Measurements from ENCODE around the gene TOB1. TPM values are rescaled to one million over a fixed set of nuclear protein-coding genes. Genes with fewer than 3 reads are reported as not detected.
A peak's percentile ranks its signal among the peaks of the same experiment; 100 is the strongest.
"Not testable (repeated sequence)": the region's sequence is repeated elsewhere in the genome, so short reads cannot be mapped to it uniquely, and the experiment has no call there.

TOB1 gene
- total and polyA plus RNA-seq, 2 experiments from 2014 or later, result 8.4 to 93.8 TPM

- in situ Hi-C loops (cut with MboI), result loop anchor here (5.0 kb wide), 1 partner anchor 95 kb away; no protein-coding TSS in a partner anchor
- 0 out of 2 replicates have a peak overlapping the region, but pooled peaks have one; percentile 3 for H3K9ac ChIP-seq
- peak; percentile 48 for DNase-seq
- H3K4me2 ChIP-seq (ENCODE audit: unreplicated experiment), result peak overlapping the region; percentile 9
- no peaks in the 10 kb centered on the region for H3K9me3 ChIP-seq (ENCODE audit: low read depth)
- H3K36me3 ChIP-seq (ENCODE audit: low read depth), result peaks cover 25% of the 10 kb centered on the region
- H3K4me1 ChIP-seq (ENCODE audit: insufficient read depth), result peaks cover 24% of the 10 kb centered on the region
- 62 to 64% methylated on average over 7 of the region's 7 CpGs for WGBS, 2 experiments (ENCODE audit: low coverage in 1 of 2, low lambda C conversion rate in 2 of 2, missing lambda C conversion rate in 2 of 2)
- H4K20me1 ChIP-seq (ENCODE audit: insufficient read depth), result peaks cover 15% of the 10 kb centered on the region; the same call in 1 of the 2 replicates
- H3F3A ChIP-seq (ENCODE audit: insufficient read depth), result peaks cover 33% of the 10 kb centered on the region
- no peaks in the 10 kb centered on the region for H3K27me3 ChIP-seq (replicated peaks; ENCODE audit: insufficient read depth)
- no peak overlapping the region for H2AFZ ChIP-seq
- no peak overlapping the region for H3K4me3 ChIP-seq
- no peaks in the 10 kb centered on the region for H3K9me2 ChIP-seq (ENCODE audit: insufficient read depth)
- TF ChIP-seq EZH2 (IDR thresholded peaks at IDR 0.05; ENCODE audit: insufficient read depth, poor library complexity, severe bottlenecking) (no peak), EZH2phosphoT487 (IDR thresholded peaks at IDR 0.05; ENCODE audit: insufficient read depth, low read depth) (no peak)
- H3K79me2 ChIP-seq (ENCODE audit: insufficient read depth), result peaks cover 48% of the 10 kb centered on the region
- H3K27ac ChIP-seq, result no peak overlapping the region
Observed at GRCh38 chr17:50861822-50862528, 4.2 kb downstream of the TOB1 start.

- Histone ChIP-seq H2AFZ (no peak overlapping the region), H3K4me3 (no peak overlapping the region), H3K36me3 (ENCODE audit: low read depth) (peaks cover 25% of the 10 kb centered on the region), H3K9me3 (ENCODE audit: low read depth) (no peaks in the 10 kb centered on the region), H3K27ac (no peak overlapping the region), H3K79me2 (ENCODE audit: insufficient read depth) (peaks cover 48% of the 10 kb centered on the region), H3K27me3 (replicated peaks; ENCODE audit: insufficient read depth) (no peaks in the 10 kb centered on the region), H3K4me1 (ENCODE audit: insufficient read depth) (peaks cover 24% of the 10 kb centered on the region), H3K4me2 (ENCODE audit: unreplicated experiment) (no peak overlapping the region), H3K9ac (no peak overlapping the region), H3K9me2 (ENCODE audit: insufficient read depth) (no peaks in the 10 kb centered on the region), H3F3A (ENCODE audit: insufficient read depth) (peaks cover 33% of the 10 kb centered on the region), H4K20me1 (ENCODE audit: insufficient read depth) (peaks cover 15% of the 10 kb centered on the region; the same call in 1 of the 2 replicates)
- in situ Hi-C loops (cut with MboI), result loop anchor here (5.0 kb wide), 1 partner anchor 96 kb away; no protein-coding TSS in a partner anchor
- WGBS, 2 experiments (ENCODE audit: low coverage in 1 of 2, low lambda C conversion rate in 2 of 2, missing lambda C conversion rate in 2 of 2), result 78 to 79% methylated on average over 2 of the region's 2 CpGs
- DNase-seq, result no peak
- TF ChIP-seq EZH2 (IDR thresholded peaks at IDR 0.05; ENCODE audit: insufficient read depth, poor library complexity, severe bottlenecking), result no peak
- TF ChIP-seq EZH2phosphoT487 (IDR thresholded peaks at IDR 0.05; ENCODE audit: insufficient read depth, low read depth), result no peak
Observed at GRCh38 chr17:50861334-50861676, 4.8 kb downstream of the TOB1 start.

GRCh38 chr17:50859727-50860126 is 6.4 kb downstream of the TOB1 start:
- not testable (repeated sequence) for H3K9me2 ChIP-seq (ENCODE audit: insufficient read depth); H3K4me2 ChIP-seq (ENCODE audit: unreplicated experiment); H3K4me3 ChIP-seq; H3K27ac ChIP-seq; H3K9me3 ChIP-seq (ENCODE audit: low read depth); H3K27me3 ChIP-seq (replicated peaks; ENCODE audit: insufficient read depth); H2AFZ ChIP-seq; DNase-seq; H3K9ac ChIP-seq
- Histone ChIP-seq H3K79me2 (ENCODE audit: insufficient read depth) (peaks cover 35% of the 10 kb centered on the region), H4K20me1 (ENCODE audit: insufficient read depth) (peaks cover 14% of the 10 kb centered on the region; the same call in 1 of the 2 replicates), H3F3A (ENCODE audit: insufficient read depth) (peaks cover 28% of the 10 kb centered on the region), H3K36me3 (ENCODE audit: low read depth) (peaks cover 25% of the 10 kb centered on the region), H3K4me1 (ENCODE audit: insufficient read depth) (peaks cover 24% of the 10 kb centered on the region)
- in situ Hi-C loops (cut with MboI), result loop anchor here (5.0 kb wide), 1 partner anchor 98 kb away; no protein-coding TSS in a partner anchor
- WGBS, 2 experiments (ENCODE audit: low coverage in 1 of 2, low lambda C conversion rate in 2 of 2, missing lambda C conversion rate in 2 of 2), result 96 to 97% methylated on average over 15 of the region's 15 CpGs

- 93 to 94% methylated on average over 12 of the region's 12 CpGs for WGBS, 2 experiments (ENCODE audit: low coverage in 1 of 2, low lambda C conversion rate in 2 of 2, missing lambda C conversion rate in 2 of 2)
- Histone ChIP-seq H3K36me3 (ENCODE audit: low read depth) (peaks cover 25% of the 10 kb centered on the region), H3F3A (ENCODE audit: insufficient read depth) (peaks cover 20% of the 10 kb centered on the region), H4K20me1 (ENCODE audit: insufficient read depth) (peaks cover 6% of the 10 kb centered on the region; the same call in 1 of the 2 replicates), H3K27me3 (replicated peaks; ENCODE audit: insufficient read depth) (no peaks in the 10 kb centered on the region), H3K79me2 (ENCODE audit: insufficient read depth) (peaks cover 24% of the 10 kb centered on the region), H2AFZ (no peak overlapping the region), H3K27ac (no peak overlapping the region), H3K9me3 (ENCODE audit: low read depth) (no peaks in the 10 kb centered on the region), H3K4me2 (ENCODE audit: unreplicated experiment) (no peak overlapping the region), H3K4me3 (no peak overlapping the region), H3K9ac (no peak overlapping the region), H3K4me1 (ENCODE audit: insufficient read depth) (peaks cover 18% of the 10 kb centered on the region), H3K9me2 (ENCODE audit: insufficient read depth) (no peaks in the 10 kb centered on the region)
- TF ChIP-seq EZH2 (IDR thresholded peaks at IDR 0.05; ENCODE audit: insufficient read depth, poor library complexity, severe bottlenecking) (no peak), EZH2phosphoT487 (IDR thresholded peaks at IDR 0.05; ENCODE audit: insufficient read depth, low read depth) (no peak)
- no peak for DNase-seq
- in situ Hi-C loops (cut with MboI), result no loop called here
Observed at GRCh38 chr17:50858486-50859225, 7.5 kb downstream of the TOB1 start.
